Measurements from ENCODE around the gene TTLL13. TPM values are rescaled to one million over a fixed set of nuclear protein-coding genes. Genes with fewer than 3 reads are reported as not detected.
A peak's percentile ranks its signal among the peaks of the same experiment; 100 is the strongest.
"Not testable (repeated sequence)": the region's sequence is repeated elsewhere in the genome, so short reads cannot be mapped to it uniquely, and the experiment has no call there.

The TTLL13 gene
- total RNA-seq, 1 donor from 2014 or later, result not detected

GRCh38 chr15:90297021-90297420, 47.7 kb downstream of the TTLL13 start:
- no peaks in the 10 kb centered on the region for H3K36me3 ChIP-seq (ENCODE audit: control insufficient read depth, insufficient read depth, low read length)
- peaks cover 10% of the 10 kb centered on the region for H3K27me3 ChIP-seq (ENCODE audit: control insufficient read depth, insufficient read depth, low read length)
- no peak overlapping the region for H3K4me3 ChIP-seq (ENCODE audit: low read depth, low read length)
- TF ChIP-seq CTCF (IDR thresholded peaks at IDR 0.05; ENCODE audit: insufficient read depth, low read length, poor library complexity, severe bottlenecking), result no peak
- DNase-seq (ENCODE audit: low read depth), result no peak

GRCh38 chr15:90300541-90300940, 51.2 kb downstream of the TTLL13 start:
- Histone ChIP-seq H3K27me3 (ENCODE audit: control insufficient read depth, insufficient read depth, low read length) (no peaks in the 10 kb centered on the region), H3K36me3 (ENCODE audit: control insufficient read depth, insufficient read depth, low read length) (no peaks in the 10 kb centered on the region), H3K4me3 (ENCODE audit: low read depth, low read length) (no peak overlapping the region)
- no peak for DNase-seq (ENCODE audit: low read depth)
- no peak for TF ChIP-seq CTCF (IDR thresholded peaks at IDR 0.05; ENCODE audit: insufficient read depth, low read length, poor library complexity, severe bottlenecking)

GRCh38 chr15:90300988-90301706, 51.8 kb downstream of the TTLL13 start:
- Histone ChIP-seq H3K4me3 (ENCODE audit: low read depth, low read length) (no peak overlapping the region), H3K36me3 (ENCODE audit: control insufficient read depth, insufficient read depth, low read length) (no peaks in the 10 kb centered on the region), H3K27me3 (ENCODE audit: control insufficient read depth, insufficient read depth, low read length) (no peaks in the 10 kb centered on the region)
- no peak for DNase-seq (ENCODE audit: low read depth)
- peak; percentile 88 for TF ChIP-seq CTCF (IDR thresholded peaks at IDR 0.05; ENCODE audit: insufficient read depth, low read length, poor library complexity, severe bottlenecking)

GRCh38 chr15:90301707-90302300, 52.4 kb downstream of the TTLL13 start:
- no peak overlapping the region for H3K4me3 ChIP-seq (ENCODE audit: low read depth, low read length)
- no peaks in the 10 kb centered on the region for H3K27me3 ChIP-seq (ENCODE audit: control insufficient read depth, insufficient read depth, low read length)
- no peak for TF ChIP-seq CTCF (IDR thresholded peaks at IDR 0.05; ENCODE audit: insufficient read depth, low read length, poor library complexity, severe bottlenecking)
- no peak for DNase-seq (ENCODE audit: low read depth)
- no peaks in the 10 kb centered on the region for H3K36me3 ChIP-seq (ENCODE audit: control insufficient read depth, insufficient read depth, low read length)

GRCh38 chr15:90305355-90305754, 56.0 kb downstream of the TTLL13 start:
- DNase-seq (ENCODE audit: low read depth); H3K4me3 ChIP-seq (ENCODE audit: low read depth, low read length); H3K27me3 ChIP-seq (ENCODE audit: control insufficient read depth, insufficient read depth, low read length); H3K36me3 ChIP-seq (ENCODE audit: control insufficient read depth, insufficient read depth, low read length): not testable (repeated sequence)

GRCh38 chr15:90305932-90306331, 56.6 kb downstream of the TTLL13 start:
- Histone ChIP-seq H3K36me3 (ENCODE audit: control insufficient read depth, insufficient read depth, low read length) (no peaks in the 10 kb centered on the region), H3K27me3 (ENCODE audit: control insufficient read depth, insufficient read depth, low read length) (no peaks in the 10 kb centered on the region)
- no peak for TF ChIP-seq CTCF (IDR thresholded peaks at IDR 0.05; ENCODE audit: insufficient read depth, low read length, poor library complexity, severe bottlenecking)

More at GRCh38 chr15:90305932-90306331, 56.6 kb downstream of the TTLL13 start:
- no peak overlapping the region for H3K4me3 ChIP-seq (ENCODE audit: low read depth, low read length)
- no peak for DNase-seq (ENCODE audit: low read depth)
